Panc1 (cell line): ENCODE measurements around the gene NCAPD3. TPM values are rescaled to one million over a fixed set of nuclear protein-coding genes. Genes with fewer than 3 reads are reported as not detected.
"Not testable (repeated sequence)": the region's sequence is repeated elsewhere in the genome, so short reads cannot be mapped to it uniquely, and the experiment has no call there.

ENCODE experiments used
- ATAC-seq: fragments of 200-7000 bp; cut with Tn5 transposase; 2 replicates; pipeline ENCODE4 v1.9.1; 2020; ENCODE audit warnings: mild to moderate bottlenecking, moderate library complexity
- BruUV-seq: library from RNA; stranded (reverse); fragments of 400-500 nt; replicated peaks from 2 replicates; lab custom pipeline; 2021; lab: Mats Ljungman, UMichigan
- CTCF ChIA-PET: fragments of 300-600 bp; sonication (Branson Sonifier 250); formaldehyde crosslinking; loops from one replicate; lab custom pipeline; 2022; ENCODE audit warnings: antibody characterized with exemption; lab: Charles Lee
- POLR2A ChIA-PET: fragments of 300-600 bp; sonication (Branson Sonifier 250); formaldehyde crosslinking; loops from one replicate; lab custom pipeline; 2022; ENCODE audit warnings: antibody characterized with exemption; lab: Charles Lee
- DNase-seq: peaks from one replicate; pipeline ENCODE4 v3.0.0-alpha.2; 2010; ENCODE audit warnings: low read depth, low spot score
- H3K27ac ChIP-seq: 2 replicates; pipeline ENCODE4 v1.5.1; 2011; ENCODE audit warnings: mild to moderate bottlenecking, low read length, inconsistent platforms
- H3K27me3 ChIP-seq: fragments of 200-500 bp; sonication (Bioruptor generic); 2 replicates; pipeline ENCODE4 v1.6.0; 2014; ENCODE audit warnings: low read length, inconsistent platforms; ENCODE audit not compliant: control insufficient read depth, insufficient read depth
- H3K36me3 ChIP-seq: fragments of 200-500 bp; sonication (Bioruptor generic); 2 replicates; pipeline ENCODE4 v1.5.1; 2014; ENCODE audit warnings: inconsistent platforms, mild to moderate bottlenecking, low read length, moderate library complexity; ENCODE audit not compliant: control insufficient read depth, insufficient read depth
- H3K4me1 ChIP-seq: 2 replicates; pipeline ENCODE4 v1.5.1; 2011; ENCODE audit warnings: inconsistent platforms, mild to moderate bottlenecking, low read length, moderate library complexity; ENCODE audit not compliant: control insufficient read depth, insufficient read depth
- H3K4me3 ChIP-seq, 2 experiments: 2 replicates each; pipeline ENCODE4 v1.5.1; 2011 to 2012; ENCODE audit warnings: low read depth in 2 of 2, low read length in 2 of 2, mild to moderate bottlenecking in 2 of 2, inconsistent platforms in 1 of 2, moderate library complexity in 1 of 2
- H3K9me3 ChIP-seq: fragments of 200-500 bp; sonication (Bioruptor generic); 2 replicates; pipeline ENCODE4 v1.5.1; 2014; ENCODE audit warnings: low read depth, mild to moderate bottlenecking, inconsistent platforms, low read length, moderate library complexity; ENCODE audit not compliant: control insufficient read depth, insufficient read depth
- POLR2AphosphoS5 ChIP-seq: IDR thresholded peaks from 2 replicates; pipeline ENCODE4 v1.6.1; 2012; ENCODE audit warnings: mild to moderate bottlenecking, low read depth, low read length, moderate library complexity
- SIN3A ChIP-seq: IDR thresholded peaks from 2 replicates; pipeline ENCODE4 v1.6.1; 2012; ENCODE audit warnings: low read depth, mild to moderate bottlenecking, low read length, moderate library complexity, borderline replicate concordance; ENCODE audit not compliant: insufficient read depth
- TCF7L2 ChIP-seq: IDR thresholded peaks from 2 replicates; pipeline ENCODE4 v1.6.1; 2011; ENCODE audit warnings: mild to moderate bottlenecking, low read depth, low read length, inconsistent platforms
- in situ Hi-C: cut with HindIII; loops from 2 replicates; pipeline ENCODE4 v1.10.0; 2016; ENCODE audit warnings: low sequenced_read_pairs, low pct_unique_long_range_greater_than_20kb
- intact Hi-C: fragments of 100-400 bp; cut with micrococcal nuclease; formaldehyde crosslinking; loops from one replicate; pipeline ENCODE4 v1.10.0; 2022; ENCODE audit not compliant: unreplicated experiment
- total RNA-seq: library from RNA; stranded (reverse); gene quantifications from one replicate; pipeline ENCODE4 v1.2.1, GENCODE V29; 2021; ENCODE audit not compliant: unreplicated experiment
- TF ChIP-seq, protein P1 (sequence below), 2 experiments: IDR thresholded peaks; 2 replicates each; pipeline ENCODE4 v1.6.1; 2011 to 2012; ENCODE audit warnings: low read depth in 2 of 2, control low read depth in 1 of 2, low read length in 1 of 2, mild to moderate bottlenecking in 1 of 2, moderate library complexity in 1 of 2; ENCODE audit not compliant: insufficient read depth in 1 of 2
- TF ChIP-seq, protein P2 (sequence below): fragments of 450-650 bp; IDR thresholded peaks from 2 replicates; pipeline ENCODE4 v1.5.1; 2017; ENCODE audit warnings: mild to moderate bottlenecking

Gene NCAPD3
- total RNA-seq, 1 experiment from 2014 or later, result 75.9 TPM

DNA sequence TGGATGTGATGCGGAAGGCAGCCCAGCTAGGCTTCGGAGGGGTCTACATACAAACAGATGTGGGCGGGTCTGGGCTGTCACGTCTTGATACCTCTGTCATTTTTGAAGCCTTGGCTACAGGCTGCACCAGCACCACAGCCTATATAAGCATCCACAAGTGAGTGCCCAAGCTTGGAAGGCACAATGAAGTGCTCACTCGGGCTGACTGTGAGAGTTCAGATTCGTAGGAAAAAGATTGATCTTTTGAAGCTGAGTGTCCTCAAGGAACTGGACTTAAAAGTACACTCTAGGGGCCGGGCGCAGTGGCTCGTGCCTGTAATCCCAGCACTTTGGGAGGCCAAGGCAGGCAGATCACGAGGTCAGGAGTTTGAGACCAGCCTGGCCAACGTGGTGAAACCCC lies 33.3 kb upstream of the NCAPD3 start:
- no peak for ATAC-seq

DNA sequence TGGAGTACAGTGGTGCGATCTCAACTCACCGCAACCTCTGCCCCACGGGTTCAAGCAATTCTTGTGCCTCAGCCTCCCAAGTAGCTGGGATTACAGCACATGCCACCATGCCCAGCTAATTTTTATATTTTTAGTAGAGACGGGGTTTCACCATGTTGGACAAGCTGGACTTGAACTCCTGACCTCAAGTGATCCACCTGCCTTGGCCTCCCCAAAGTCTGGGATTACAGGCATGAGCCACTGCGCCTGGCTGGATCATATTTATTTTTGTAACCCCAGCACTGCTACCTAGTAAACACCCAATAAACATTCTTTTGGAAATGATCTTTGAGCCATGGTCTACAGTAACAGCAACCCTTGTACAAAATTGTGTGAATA lies 31.4 kb upstream of the NCAPD3 start:
- H3K27ac ChIP-seq, DNase-seq, H3K4me3 ChIP-seq, BruUV-seq, H3K9me3 ChIP-seq, intact Hi-C loops, in situ Hi-C loops, ATAC-seq, H3K27me3 ChIP-seq, CTCF ChIA-PET, H3K36me3 ChIP-seq: not testable (repeated sequence)
- POLR2A ChIA-PET, result interaction anchor here (0.6 to 0.7 kb wide), 2 partner anchors 31 to 204 kb away, joined by 3 to 5 read pairs; partner anchors contain the start of gene VPS26B
- peaks cover 17% of the 10 kb centered on the region for H3K4me1 ChIP-seq

More for the DNA sequence above, 33.3 kb upstream of the NCAPD3 start:
- in situ Hi-C loops, result no loop called here
- Histone ChIP-seq H3K27ac (no peak overlapping the region), H3K9me3 (no peaks in the 10 kb centered on the region), H3K4me1 (peaks cover 13% of the 10 kb centered on the region), H3K27me3 (no peaks in the 10 kb centered on the region), H3K4me3 (no peak overlapping the region), H3K36me3 (0 out of 2 replicates have a peak, but pooled peaks cover 3% of the 10 kb centered on the region)
- DNase-seq, result no peak
- POLR2A ChIA-PET, result no interaction called here
- TF ChIP-seq POLR2AphosphoS5, result no peak
- TF ChIP-seq, protein P1, sequence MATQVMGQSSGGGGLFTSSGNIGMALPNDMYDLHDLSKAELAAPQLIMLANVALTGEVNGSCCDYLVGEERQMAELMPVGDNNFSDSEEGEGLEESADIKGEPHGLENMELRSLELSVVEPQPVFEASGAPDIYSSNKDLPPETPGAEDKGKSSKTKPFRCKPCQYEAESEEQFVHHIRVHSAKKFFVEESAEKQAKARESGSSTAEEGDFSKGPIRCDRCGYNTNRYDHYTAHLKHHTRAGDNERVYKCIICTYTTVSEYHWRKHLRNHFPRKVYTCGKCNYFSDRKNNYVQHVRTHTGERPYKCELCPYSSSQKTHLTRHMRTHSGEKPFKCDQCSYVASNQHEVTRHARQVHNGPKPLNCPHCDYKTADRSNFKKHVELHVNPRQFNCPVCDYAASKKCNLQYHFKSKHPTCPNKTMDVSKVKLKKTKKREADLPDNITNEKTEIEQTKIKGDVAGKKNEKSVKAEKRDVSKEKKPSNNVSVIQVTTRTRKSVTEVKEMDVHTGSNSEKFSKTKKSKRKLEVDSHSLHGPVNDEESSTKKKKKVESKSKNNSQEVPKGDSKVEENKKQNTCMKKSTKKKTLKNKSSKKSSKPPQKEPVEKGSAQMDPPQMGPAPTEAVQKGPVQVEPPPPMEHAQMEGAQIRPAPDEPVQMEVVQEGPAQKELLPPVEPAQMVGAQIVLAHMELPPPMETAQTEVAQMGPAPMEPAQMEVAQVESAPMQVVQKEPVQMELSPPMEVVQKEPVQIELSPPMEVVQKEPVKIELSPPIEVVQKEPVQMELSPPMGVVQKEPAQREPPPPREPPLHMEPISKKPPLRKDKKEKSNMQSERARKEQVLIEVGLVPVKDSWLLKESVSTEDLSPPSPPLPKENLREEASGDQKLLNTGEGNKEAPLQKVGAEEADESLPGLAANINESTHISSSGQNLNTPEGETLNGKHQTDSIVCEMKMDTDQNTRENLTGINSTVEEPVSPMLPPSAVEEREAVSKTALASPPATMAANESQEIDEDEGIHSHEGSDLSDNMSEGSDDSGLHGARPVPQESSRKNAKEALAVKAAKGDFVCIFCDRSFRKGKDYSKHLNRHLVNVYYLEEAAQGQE (IDR thresholded peaks at IDR 0.05; ENCODE audit: insufficient read depth in 1 of 2, low read depth in 2 of 2, low read length in 1 of 2), result no peak
- intact Hi-C loops, result no loop called here
- BruUV-seq, result no TSS peak
- CTCF ChIA-PET, result no interaction called here

DNA sequence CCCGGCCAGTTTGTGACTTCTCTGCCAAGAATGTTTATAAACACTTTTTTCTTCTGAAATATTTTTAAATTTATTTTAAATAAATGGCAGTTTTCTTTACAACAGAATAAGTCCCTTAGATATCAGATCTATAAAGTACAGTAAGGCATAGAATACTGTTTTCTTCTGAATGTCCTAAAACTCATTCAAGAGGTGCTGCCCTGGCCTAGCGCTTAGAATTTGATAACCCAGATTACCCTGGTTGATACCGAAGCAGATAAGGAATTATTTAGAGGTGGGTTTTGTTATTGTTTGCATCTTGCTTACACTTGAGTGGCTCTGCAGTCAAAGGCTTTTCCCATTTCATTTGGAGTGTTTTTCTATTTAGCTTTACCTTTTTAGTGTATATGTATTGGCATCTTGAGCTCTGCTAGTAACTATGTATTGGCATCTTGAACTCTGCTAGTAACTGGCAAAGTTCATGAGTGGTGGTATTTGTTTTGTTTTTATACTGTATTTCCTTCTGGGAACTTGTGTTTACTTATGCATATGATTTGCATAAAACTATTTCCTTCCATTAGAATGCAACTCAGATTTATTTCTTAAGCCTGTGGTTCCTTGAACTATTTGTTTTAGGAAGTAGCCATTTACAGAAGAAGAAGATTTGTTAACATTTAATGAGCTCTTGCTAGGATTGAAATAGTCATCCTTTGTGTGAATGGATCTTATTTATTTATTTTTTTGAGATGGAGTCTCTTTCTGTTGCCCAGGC lies 30.8 kb upstream of the NCAPD3 start:
- POLR2A ChIA-PET, result interaction anchor here (0.6 to 0.7 kb wide), 2 partner anchors 30 to 204 kb away, joined by 3 to 5 read pairs; partner anchors contain the start of gene VPS26B

More for the DNA sequence above, 30.8 kb upstream of the NCAPD3 start:
- ATAC-seq, result no peak
- peaks cover 17% of the 10 kb centered on the region for H3K4me1 ChIP-seq
- H3K27ac ChIP-seq, result peak overlapping the region; percentile 73
- CTCF ChIA-PET, result interaction anchor here (0.5 to 1.2 kb wide), 3 partner anchors 7 to 232 kb away, joined by 3 to 25 read pairs (median 4); no protein-coding TSS in a partner anchor
- in situ Hi-C loops (no loop called here), intact Hi-C loops (no loop called here)
- H3K36me3 ChIP-seq, result no peaks in the 10 kb centered on the region
- no peaks in the 10 kb centered on the region for H3K27me3 ChIP-seq
- TF ChIP-seq TCF7L2 (no peak), SIN3A (no peak), POLR2AphosphoS5 (no peak)
- TF ChIP-seq, protein P1 (IDR thresholded peaks at IDR 0.05; ENCODE audit: insufficient read depth in 1 of 2, low read depth in 2 of 2, low read length in 1 of 2), result no peak
- TF ChIP-seq, protein P2, sequence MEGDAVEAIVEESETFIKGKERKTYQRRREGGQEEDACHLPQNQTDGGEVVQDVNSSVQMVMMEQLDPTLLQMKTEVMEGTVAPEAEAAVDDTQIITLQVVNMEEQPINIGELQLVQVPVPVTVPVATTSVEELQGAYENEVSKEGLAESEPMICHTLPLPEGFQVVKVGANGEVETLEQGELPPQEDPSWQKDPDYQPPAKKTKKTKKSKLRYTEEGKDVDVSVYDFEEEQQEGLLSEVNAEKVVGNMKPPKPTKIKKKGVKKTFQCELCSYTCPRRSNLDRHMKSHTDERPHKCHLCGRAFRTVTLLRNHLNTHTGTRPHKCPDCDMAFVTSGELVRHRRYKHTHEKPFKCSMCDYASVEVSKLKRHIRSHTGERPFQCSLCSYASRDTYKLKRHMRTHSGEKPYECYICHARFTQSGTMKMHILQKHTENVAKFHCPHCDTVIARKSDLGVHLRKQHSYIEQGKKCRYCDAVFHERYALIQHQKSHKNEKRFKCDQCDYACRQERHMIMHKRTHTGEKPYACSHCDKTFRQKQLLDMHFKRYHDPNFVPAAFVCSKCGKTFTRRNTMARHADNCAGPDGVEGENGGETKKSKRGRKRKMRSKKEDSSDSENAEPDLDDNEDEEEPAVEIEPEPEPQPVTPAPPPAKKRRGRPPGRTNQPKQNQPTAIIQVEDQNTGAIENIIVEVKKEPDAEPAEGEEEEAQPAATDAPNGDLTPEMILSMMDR, result no peak
- no peak for DNase-seq
- no peaks in the 10 kb centered on the region for H3K9me3 ChIP-seq
- TSS peak; percentile 64 for BruUV-seq
- peak overlapping the region; percentile 99 for H3K4me3 ChIP-seq
